Spinal cord (tissue), 10 donors: ENCODE data around the gene HIKESHI. TPM values are rescaled to one million over a fixed set of nuclear protein-coding genes. Genes with fewer than 3 reads are reported as not detected.

Experiments
- DNase-seq, 6 donors: peaks; one replicate each; pipeline versions ENCODE4 v3.0.0 to v3.0.0-alpha.2; 2013 to 2015; ENCODE audit warnings: low spot score in 6 of 6, low read depth in 4 of 6
- H3K27ac ChIP-seq: one replicate; pipeline ENCODE4 v1.5.1; 2013; ENCODE audit warnings: low read depth, low read length, control low read depth
- H3K27me3 ChIP-seq: one replicate; pipeline ENCODE4 v1.6.1; 2013; ENCODE audit warnings: low read length; ENCODE audit not compliant: control insufficient read depth, insufficient read depth
- H3K36me3 ChIP-seq: one replicate; pipeline ENCODE4 v1.6.1; 2013; ENCODE audit warnings: low read length; ENCODE audit not compliant: control insufficient read depth, insufficient read depth
- H3K4me1 ChIP-seq: one replicate; pipeline ENCODE4 v1.6.1; 2013; ENCODE audit warnings: low read length; ENCODE audit not compliant: control insufficient read depth, insufficient read depth
- H3K4me3 ChIP-seq: one replicate; pipeline ENCODE4 v1.5.1; 2013; ENCODE audit warnings: low read depth, low read length, control low read depth
- H3K9me3 ChIP-seq: one replicate; pipeline ENCODE4 v1.6.1; 2013; ENCODE audit warnings: low read length; ENCODE audit not compliant: control insufficient read depth, insufficient read depth
- WGBS: methylation state at CpG from one replicate; pipeline ENCODE4 v1.1.5; 2013; ENCODE audit warnings: missing lambda C conversion rate; ENCODE audit not compliant: insufficient coverage; 5-methylcytosine and 5-hydroxymethylcytosine counted together
- polyA plus RNA-seq, 2 donors: library from polyadenylated mRNA; unstranded; fragments of 120-200 nt; gene quantifications; one replicate each; pipeline ENCODE4 v1.2.1, GENCODE V29; 2013; ENCODE audit not compliant: insufficient read length in 2 of 2
- small RNA-seq: library from RNA; depleted of rRNA; stranded (forward); fragments of <200 nt; gene quantifications from one replicate; pipeline ENCODE3, GENCODE V24; 2014; ENCODE audit warnings: low replicate concordance
- total RNA-seq, 2 donors: library from RNA; depleted of rRNA in 1 of 2; stranded (reverse); fragments of 120-200 nt in 1 of 2; fragments of >200 nt in 1 of 2; gene quantifications; one replicate each; pipeline versions ENCODE4 v1.2.3 to v1.2.4, GENCODE V29; 2013 to 2014
- donor health status: healthy.

Gene HIKESHI
- total and polyA plus RNA-seq, 4 donors = 49.0 to 70.3 (median 67.0) TPM

GRCh38 chr11:86383041-86383955, 81.3 kb downstream of the HIKESHI start:
- no peaks in the 10 kb centered on the region for H3K4me1 ChIP-seq
- no peaks in the 10 kb centered on the region for H3K27me3 ChIP-seq
- H3K36me3 ChIP-seq = no peaks in the 10 kb centered on the region
- DNase-seq = peak in 1 of 6 donors; percentile 86
- WGBS = 68% methylated on average over 2 of the region's 5 CpGs
- H3K27ac ChIP-seq = no peak overlapping the region
- H3K9me3 ChIP-seq = peaks cover 2% of the 10 kb centered on the region
- no peak overlapping the region for H3K4me3 ChIP-seq

GRCh38 chr11:86386283-86386682, 84.2 kb downstream of the HIKESHI start:
- peak in 1 of 6 donors; percentile 55 for DNase-seq
- whole genome bisulfite sequencing = 64% methylated on average over 1 of the region's 2 CpGs

DNA sequence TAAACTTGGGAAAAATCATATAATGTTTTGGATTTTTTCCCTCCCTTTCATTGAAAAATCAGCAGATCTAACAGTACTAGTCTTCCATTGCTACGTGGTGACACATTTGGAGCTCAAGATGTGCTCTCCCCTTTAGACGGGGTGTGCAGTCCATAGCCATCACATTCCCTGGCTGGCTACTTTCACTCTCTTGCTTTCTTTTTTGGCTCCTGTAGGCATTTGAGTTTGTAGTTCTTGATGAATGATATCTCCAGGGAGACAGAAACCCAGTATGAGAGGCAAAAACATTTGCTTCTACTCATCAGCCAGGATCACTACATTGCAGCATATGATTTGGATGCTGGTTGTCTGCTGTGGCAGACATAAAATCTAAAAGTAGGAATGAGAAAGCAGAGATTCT, 84.7 kb downstream of the HIKESHI start:
- Histone ChIP-seq H3K27ac (no peak overlapping the region), H3K27me3 (no peaks in the 10 kb centered on the region), H3K9me3 (no peaks in the 10 kb centered on the region), H3K4me1 (no peaks in the 10 kb centered on the region), H3K36me3 (no peaks in the 10 kb centered on the region), H3K4me3 (no peak overlapping the region)
- peak in 2 of 6 donors; percentile 16 to 78 for DNase-seq
- 40% methylated on average over 1 of the region's 2 CpGs for WGBS

More at GRCh38 chr11:86386283-86386682, 84.2 kb downstream of the HIKESHI start:
- Histone ChIP-seq H3K4me1 (no peaks in the 10 kb centered on the region), H3K36me3 (no peaks in the 10 kb centered on the region), H3K27ac (no peak overlapping the region), H3K9me3 (no peaks in the 10 kb centered on the region), H3K4me3 (no peak overlapping the region), H3K27me3 (no peaks in the 10 kb centered on the region)

DNA sequence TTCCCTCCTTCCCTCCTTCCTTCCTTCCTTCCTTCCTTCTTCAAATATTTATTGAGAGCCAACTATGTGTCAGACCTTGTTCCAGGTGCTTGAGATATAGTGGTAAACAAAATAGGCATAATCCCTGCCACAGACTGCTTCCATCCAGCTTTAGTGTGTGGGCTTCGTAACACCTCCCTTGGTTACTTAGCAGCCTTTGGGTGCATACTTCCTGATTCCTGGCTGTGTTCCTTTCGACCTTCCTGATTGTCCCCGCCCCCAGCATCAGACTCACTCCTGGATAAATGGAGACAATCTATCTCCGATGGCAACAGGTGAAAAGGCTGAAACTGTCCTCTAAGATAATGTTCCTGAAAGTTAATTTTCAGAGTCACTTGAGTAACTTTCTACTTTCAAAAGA, 86.2 kb downstream of the HIKESHI start:
- H3K36me3 ChIP-seq = no peaks in the 10 kb centered on the region
- 66% methylated on average over 4 of the region's 4 CpGs for WGBS
- H3K9me3 ChIP-seq = no peaks in the 10 kb centered on the region
- no peak for DNase-seq
- H3K4me3 ChIP-seq = no peak overlapping the region
- H3K4me1 ChIP-seq = no peaks in the 10 kb centered on the region
- H3K27me3 ChIP-seq = no peaks in the 10 kb centered on the region
- H3K27ac ChIP-seq = no peak overlapping the region

DNA sequence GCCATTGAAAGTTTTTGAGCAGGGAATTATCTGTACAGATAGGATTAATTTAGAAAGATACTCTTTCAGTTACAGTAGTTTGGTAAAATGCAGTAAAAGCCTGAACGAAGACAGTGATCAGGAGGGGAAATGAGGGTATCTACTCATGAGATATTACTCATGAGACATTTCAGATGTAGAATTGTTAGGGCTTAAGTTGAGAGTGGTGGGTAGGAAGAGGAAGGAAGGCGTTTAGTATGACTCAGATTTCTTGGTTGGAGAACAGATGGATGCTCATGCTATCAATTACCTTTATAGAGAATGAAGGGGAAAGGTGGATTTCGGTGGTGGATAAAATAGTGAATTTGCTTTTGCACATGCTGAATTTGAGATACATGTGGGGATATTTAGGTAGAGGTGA, 88.4 kb downstream of the HIKESHI start:
- Histone ChIP-seq H3K27ac (no peak overlapping the region), H3K36me3 (no peaks in the 10 kb centered on the region), H3K9me3 (no peaks in the 10 kb centered on the region), H3K27me3 (no peaks in the 10 kb centered on the region), H3K4me3 (no peak overlapping the region), H3K4me1 (peaks cover 5% of the 10 kb centered on the region)
- 92% methylated on average over 3 of the region's 3 CpGs for WGBS
- DNase-seq = no peak

DNA sequence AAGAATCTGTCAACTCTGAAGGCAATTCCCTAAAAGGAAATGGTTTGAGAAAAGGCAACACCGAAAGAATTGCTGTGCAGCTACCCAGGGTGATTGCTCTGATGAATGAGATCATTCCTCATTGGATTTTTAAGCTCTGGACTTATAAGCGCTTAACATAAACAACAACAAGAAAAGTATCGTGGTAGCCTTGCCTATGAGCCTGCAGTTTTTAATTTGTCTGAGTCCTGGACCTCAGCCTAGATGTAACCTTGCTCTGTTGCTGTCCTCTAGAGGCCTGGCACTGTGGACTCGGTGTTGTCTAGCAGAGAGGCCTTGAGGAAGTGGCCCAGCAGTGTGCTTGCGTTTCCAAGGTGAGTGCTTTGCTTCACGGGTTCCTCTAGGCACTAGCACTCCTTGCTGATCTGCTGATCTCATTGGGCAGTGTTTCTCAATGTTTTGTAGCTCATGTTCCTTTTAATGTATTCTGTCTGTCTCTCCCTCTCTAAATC, 93.1 kb downstream of the HIKESHI start:
- no peak overlapping the region for H3K4me3 ChIP-seq
- H3K4me1 ChIP-seq = peaks cover 7% of the 10 kb centered on the region
- no peaks in the 10 kb centered on the region for H3K36me3 ChIP-seq
- no peak for DNase-seq
- H3K27ac ChIP-seq = no peak overlapping the region
- H3K9me3 ChIP-seq = no peaks in the 10 kb centered on the region
- H3K27me3 ChIP-seq = no peaks in the 10 kb centered on the region
- 39% methylated on average over 5 of the region's 6 CpGs for WGBS

Small RNA genes within 50 kb of the gene (small RNA-seq; reads per million reads assigned to genes)
- gene RN7SL225P = 0.06 reads per million

Other genes with a start within 250 kb of the HIKESHI start
- gene PICALM, start 233.2 kb upstream of the HIKESHI start, total RNA-seq = 100 to 1,000 TPM; 204 to 512 TPM
- gene PICALM, start 233.2 kb upstream of the HIKESHI start, polyA plus RNA-seq = 100 to 1,000 TPM; 147 to 161 TPM
- gene EED, start 57.5 kb upstream of the HIKESHI start, total RNA-seq = 10 to 100 TPM; 18.3 to 34.0 TPM
- gene EED, start 57.5 kb upstream of the HIKESHI start, polyA plus RNA-seq = 10 to 100 TPM; 31.9 to 33.3 TPM
- 1 to 10 TPM; 4.0 to 8.6 TPM for gene CCDC81, start 72.6 kb downstream of the HIKESHI start, total RNA-seq
- gene CCDC81, start 72.6 kb downstream of the HIKESHI start, polyA plus RNA-seq = 1 to 10 TPM; 4.3 to 4.6 TPM